ENCODE data around the gene APLP1.

- TF ChIP-seq EZH2 (IDR thresholded peaks at IDR 0.05) (no peak), POLR2AphosphoS5 (IDR thresholded peaks at IDR 0.05; ENCODE audit: borderline replicate concordance, low read depth, low read length) (no peak)
These were observed 21.8 kb downstream of the APLP1 start for GRCh38 chr19:35890113-35890650.

Data from SK-N-MC (cell line).